Measurements from ENCODE around the gene GOLGA6L10. TPM values are rescaled to one million over a fixed set of nuclear protein-coding genes. Genes with fewer than 3 reads are reported as not detected.
"Not testable (repeated sequence)": the region's sequence is repeated elsewhere in the genome, so short reads cannot be mapped to it uniquely, and the experiment has no call there.

Gene GOLGA6L10
- total RNA-seq, 1 donor from 2014 or later = 0.84 TPM

DNA sequence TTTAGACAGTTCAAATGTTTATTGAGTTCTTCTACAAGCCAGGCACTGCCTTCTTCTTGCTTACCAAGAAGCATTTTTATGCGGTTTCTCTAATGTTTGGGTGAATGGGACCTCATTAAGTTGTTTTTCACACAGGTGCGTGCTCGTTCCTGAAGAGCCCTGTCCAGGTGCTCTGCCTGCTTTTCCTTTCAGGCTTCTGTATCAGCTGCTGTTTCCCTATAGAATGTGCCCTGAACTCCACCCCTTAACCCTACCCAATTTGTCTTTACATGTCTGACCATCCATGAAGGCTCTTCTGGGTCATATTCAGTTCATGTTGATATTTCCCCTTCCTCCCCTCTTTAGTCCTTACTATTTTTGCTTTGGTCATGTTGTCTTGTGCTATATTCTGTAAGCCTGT lies 22.4 kb upstream of the GOLGA6L10 start:
- no peak for DNase-seq (ENCODE audit: low read depth)
- Histone ChIP-seq H3K4me3 (ENCODE audit: low read depth, low read length) (no peak overlapping the region), H3K27me3 (ENCODE audit: control insufficient read depth, insufficient read depth, low read length) (no peaks in the 10 kb centered on the region), H3K36me3 (ENCODE audit: control insufficient read depth, insufficient read depth, low read length) (no peaks in the 10 kb centered on the region)
- TF ChIP-seq, protein P1, sequence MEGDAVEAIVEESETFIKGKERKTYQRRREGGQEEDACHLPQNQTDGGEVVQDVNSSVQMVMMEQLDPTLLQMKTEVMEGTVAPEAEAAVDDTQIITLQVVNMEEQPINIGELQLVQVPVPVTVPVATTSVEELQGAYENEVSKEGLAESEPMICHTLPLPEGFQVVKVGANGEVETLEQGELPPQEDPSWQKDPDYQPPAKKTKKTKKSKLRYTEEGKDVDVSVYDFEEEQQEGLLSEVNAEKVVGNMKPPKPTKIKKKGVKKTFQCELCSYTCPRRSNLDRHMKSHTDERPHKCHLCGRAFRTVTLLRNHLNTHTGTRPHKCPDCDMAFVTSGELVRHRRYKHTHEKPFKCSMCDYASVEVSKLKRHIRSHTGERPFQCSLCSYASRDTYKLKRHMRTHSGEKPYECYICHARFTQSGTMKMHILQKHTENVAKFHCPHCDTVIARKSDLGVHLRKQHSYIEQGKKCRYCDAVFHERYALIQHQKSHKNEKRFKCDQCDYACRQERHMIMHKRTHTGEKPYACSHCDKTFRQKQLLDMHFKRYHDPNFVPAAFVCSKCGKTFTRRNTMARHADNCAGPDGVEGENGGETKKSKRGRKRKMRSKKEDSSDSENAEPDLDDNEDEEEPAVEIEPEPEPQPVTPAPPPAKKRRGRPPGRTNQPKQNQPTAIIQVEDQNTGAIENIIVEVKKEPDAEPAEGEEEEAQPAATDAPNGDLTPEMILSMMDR (IDR thresholded peaks at IDR 0.05; ENCODE audit: insufficient read depth, low read length, poor library complexity, severe bottlenecking) = no peak

DNA sequence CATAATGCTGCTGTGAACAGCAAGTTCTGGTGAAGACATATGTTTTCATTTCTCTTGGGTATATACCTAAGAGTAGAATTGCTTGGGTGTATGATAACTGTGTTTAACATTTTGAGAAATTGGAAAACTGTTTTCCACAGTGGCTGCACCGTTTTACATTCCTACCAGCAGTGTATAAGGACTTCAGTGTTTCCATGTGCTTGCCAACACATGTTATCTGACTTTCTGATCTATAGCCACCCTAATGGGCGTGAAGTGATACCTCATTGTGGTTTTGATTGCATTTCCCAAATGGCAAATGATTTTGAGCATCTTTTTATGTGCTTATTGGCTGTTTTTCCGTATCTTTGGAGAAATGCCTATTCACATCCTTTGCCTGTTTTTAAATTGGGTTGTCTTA lies 18.5 kb upstream of the GOLGA6L10 start:
- not testable (repeated sequence) for H3K4me3 ChIP-seq (ENCODE audit: low read depth, low read length); DNase-seq (ENCODE audit: low read depth); H3K36me3 ChIP-seq (ENCODE audit: control insufficient read depth, insufficient read depth, low read length); H3K27me3 ChIP-seq (ENCODE audit: control insufficient read depth, insufficient read depth, low read length)

DNA sequence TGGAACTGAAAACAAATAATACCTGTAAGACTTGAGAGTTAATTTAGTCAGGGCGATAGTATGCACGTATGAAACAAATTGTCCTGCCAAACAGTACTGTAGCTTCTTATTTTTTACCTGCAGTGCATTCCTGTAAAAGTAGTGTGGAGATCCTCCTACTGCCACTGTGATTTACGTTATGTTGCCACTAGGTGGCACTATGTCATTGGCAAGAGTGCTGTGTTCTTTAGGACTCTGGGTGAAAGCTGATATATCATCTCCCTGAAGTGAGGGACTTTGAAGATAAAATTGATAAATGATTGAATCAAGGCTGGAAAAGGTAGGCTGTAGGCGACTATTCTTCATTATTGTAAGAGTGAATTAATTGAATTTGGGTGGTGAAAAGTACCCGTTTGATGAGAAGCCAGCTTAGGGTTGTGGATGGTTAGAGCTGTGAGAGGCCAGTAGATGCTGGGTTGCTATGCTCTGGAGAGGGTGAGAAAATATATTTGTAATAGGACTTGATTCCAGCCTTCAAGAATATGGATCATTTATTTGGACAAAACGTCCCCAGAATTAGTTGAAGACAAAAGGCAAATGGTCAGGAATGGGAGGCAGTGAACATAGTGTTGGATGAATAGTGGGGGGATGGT lies 16.5 kb upstream of the GOLGA6L10 start:
- H3K36me3 ChIP-seq (ENCODE audit: control insufficient read depth, insufficient read depth, low read length); DNase-seq (ENCODE audit: low read depth); H3K4me3 ChIP-seq (ENCODE audit: low read depth, low read length); H3K27me3 ChIP-seq (ENCODE audit: control insufficient read depth, insufficient read depth, low read length): not testable (repeated sequence)
- TF ChIP-seq, protein P1 (IDR thresholded peaks at IDR 0.05; ENCODE audit: insufficient read depth, low read length, poor library complexity, severe bottlenecking) = peak; percentile 14

DNA sequence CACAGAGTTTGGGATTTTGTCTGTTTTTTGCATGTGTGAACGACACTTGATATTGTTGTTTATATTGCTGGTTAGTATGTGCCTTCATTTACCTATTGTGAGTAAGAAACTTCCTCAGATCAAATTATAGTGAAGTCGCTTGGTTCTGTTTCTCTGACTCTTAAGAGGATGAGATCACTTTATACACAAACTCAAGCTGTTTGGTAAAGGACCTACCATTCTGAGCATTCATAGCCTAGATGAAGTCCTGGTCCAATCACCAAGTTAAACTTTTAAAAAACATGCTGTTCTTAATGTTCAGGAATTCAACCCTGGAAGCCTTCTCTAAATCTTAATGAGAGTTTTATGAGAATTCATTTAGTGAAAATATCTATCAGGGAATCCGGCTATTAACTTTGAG lies 15.3 kb upstream of the GOLGA6L10 start:
- H3K36me3 ChIP-seq (ENCODE audit: control insufficient read depth, insufficient read depth, low read length); H3K27me3 ChIP-seq (ENCODE audit: control insufficient read depth, insufficient read depth, low read length); DNase-seq (ENCODE audit: low read depth): not testable (repeated sequence)

DNA sequence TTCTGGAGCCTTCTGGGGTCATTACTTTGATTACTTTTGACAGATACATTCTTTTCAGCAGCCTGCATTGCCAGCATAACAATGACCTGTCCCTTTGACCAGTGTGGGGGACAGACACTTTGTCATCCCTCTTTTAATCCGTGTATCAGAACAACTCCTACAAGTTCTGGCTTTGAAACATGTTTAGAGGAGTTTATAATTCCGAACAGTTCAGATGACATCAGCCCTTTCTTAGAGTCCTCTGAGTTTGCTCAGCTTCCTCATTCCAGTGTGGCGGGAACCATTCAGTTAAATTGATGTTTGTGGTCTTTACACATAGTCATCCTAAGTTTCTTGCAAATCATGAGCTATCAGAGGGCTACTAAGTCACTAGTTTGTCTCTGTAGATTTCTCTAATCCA lies 13.5 kb upstream of the GOLGA6L10 start:
- not testable (repeated sequence) for H3K27me3 ChIP-seq (ENCODE audit: control insufficient read depth, insufficient read depth, low read length); H3K36me3 ChIP-seq (ENCODE audit: control insufficient read depth, insufficient read depth, low read length); DNase-seq (ENCODE audit: low read depth); H3K4me3 ChIP-seq (ENCODE audit: low read depth, low read length)

More for the DNA sequence above, 15.3 kb upstream of the GOLGA6L10 start:
- not testable (repeated sequence) for H3K4me3 ChIP-seq (ENCODE audit: low read depth, low read length)

DNA sequence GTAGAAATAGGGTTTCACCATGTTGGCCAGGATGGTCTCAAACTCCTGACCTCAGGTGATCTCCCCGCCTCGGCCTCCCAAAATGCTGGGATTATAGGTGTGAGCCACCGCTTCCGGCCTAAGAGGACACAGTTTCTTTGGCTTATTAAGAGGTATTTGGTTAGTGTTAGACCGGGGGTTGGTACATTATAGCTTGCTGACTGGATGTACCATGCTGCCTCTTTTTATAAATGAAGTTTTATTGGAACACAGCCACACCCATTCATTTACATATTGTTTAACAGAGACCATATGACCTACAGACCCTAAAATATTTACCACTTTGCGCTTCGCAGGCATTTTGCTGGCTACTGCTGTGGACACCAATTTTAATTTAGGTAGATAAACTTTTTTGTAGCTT lies 11.3 kb upstream of the GOLGA6L10 start:
- H3K4me3 ChIP-seq (ENCODE audit: low read depth, low read length); H3K36me3 ChIP-seq (ENCODE audit: control insufficient read depth, insufficient read depth, low read length); H3K27me3 ChIP-seq (ENCODE audit: control insufficient read depth, insufficient read depth, low read length); DNase-seq (ENCODE audit: low read depth): not testable (repeated sequence)

DNA sequence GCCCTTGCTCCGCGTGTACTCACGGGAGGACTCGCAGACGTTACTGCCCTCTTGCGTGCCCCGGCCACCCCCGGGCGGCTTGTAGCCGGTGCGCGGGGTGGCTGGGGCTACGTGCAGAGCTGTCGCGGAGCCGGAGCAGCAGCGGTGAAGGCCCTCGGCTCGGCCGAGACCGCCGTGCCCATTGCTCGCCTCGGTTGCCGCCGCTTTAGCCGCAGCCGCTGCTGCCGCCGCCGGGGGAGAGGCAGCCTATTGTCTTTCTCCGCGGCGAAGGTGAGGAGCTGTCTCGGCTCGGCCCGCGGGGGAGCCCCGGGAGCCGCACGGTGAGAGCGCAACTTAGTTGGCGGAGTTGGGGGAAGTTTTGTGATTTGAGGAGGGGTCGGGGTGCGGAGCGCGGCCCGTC lies 5.8 kb upstream of the GOLGA6L10 start:
- H3K27me3 ChIP-seq (ENCODE audit: control insufficient read depth, insufficient read depth, low read length); H3K4me3 ChIP-seq (ENCODE audit: low read depth, low read length); DNase-seq (ENCODE audit: low read depth); H3K36me3 ChIP-seq (ENCODE audit: control insufficient read depth, insufficient read depth, low read length): not testable (repeated sequence)

DNA sequence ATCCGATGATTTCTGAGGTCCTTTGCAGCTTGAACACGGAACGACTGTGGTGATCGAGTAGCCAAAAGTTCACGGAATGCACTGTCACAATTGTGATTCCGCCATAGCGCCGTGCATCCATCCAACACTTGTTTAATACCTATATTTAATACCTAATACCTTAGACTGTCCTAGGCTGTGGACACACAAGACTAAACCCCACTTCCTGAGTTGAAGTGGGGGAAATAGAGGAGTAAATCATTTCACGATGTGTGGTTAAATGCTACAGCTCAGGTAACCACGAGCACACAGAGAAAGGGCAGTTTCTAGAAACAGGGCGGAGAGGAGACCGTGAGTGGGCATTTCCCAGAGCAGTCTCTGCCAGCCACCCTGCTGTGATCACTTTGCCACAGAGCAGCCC lies 5.3 kb upstream of the GOLGA6L10 start:
- not testable (repeated sequence) for H3K36me3 ChIP-seq (ENCODE audit: control insufficient read depth, insufficient read depth, low read length); H3K27me3 ChIP-seq (ENCODE audit: control insufficient read depth, insufficient read depth, low read length); DNase-seq (ENCODE audit: low read depth)
- peak overlapping the region; percentile 34 for H3K4me3 ChIP-seq (ENCODE audit: low read depth, low read length)

DNA sequence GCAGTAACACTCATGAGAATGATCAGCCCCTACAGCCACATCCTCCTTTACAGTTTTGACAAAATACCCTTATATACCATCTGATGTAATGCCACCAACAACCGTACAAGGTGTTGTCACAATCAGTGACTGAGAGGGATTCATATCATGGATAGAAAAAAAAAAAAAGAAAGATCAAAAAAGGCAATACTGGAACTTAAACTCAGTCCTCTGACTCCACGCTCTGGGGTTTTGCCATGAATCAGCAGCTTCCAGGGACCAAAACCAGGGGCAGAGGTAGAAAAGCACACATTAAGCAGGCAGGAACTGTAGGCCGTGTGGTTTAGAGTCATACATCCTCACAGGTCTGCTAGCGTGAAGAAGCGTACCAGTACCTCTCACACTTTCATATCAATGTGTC lies 1.6 kb downstream of the GOLGA6L10 start:
- DNase-seq (ENCODE audit: low read depth) = not testable (repeated sequence)

DNA sequence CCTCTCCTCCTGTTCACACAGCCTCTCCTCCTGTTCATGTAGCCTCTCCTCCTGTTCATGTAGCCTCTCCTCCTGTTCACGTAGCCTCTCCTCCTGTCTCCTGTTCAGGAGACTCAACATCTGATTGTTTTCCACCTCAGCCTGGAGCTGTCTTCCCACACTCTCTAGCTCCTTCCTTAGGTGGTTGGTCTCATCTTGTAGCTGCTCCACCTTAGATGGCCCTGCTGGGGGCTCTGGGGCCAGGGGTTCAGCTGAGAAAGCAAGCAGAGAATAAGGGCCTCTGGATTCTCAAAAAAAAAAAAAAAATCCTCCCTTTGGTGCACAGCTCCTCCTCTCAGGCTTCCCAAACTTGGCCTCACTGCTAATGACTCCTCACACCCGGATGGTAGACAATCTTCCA lies 4.1 kb downstream of the GOLGA6L10 start:
- H3K4me3 ChIP-seq (ENCODE audit: low read depth, low read length); H3K27me3 ChIP-seq (ENCODE audit: control insufficient read depth, insufficient read depth, low read length); H3K36me3 ChIP-seq (ENCODE audit: control insufficient read depth, insufficient read depth, low read length); DNase-seq (ENCODE audit: low read depth): not testable (repeated sequence)

More for the DNA sequence above, 1.6 kb downstream of the GOLGA6L10 start:
- not testable (repeated sequence) for H3K36me3 ChIP-seq (ENCODE audit: control insufficient read depth, insufficient read depth, low read length); H3K4me3 ChIP-seq (ENCODE audit: low read depth, low read length); H3K27me3 ChIP-seq (ENCODE audit: control insufficient read depth, insufficient read depth, low read length)

DNA sequence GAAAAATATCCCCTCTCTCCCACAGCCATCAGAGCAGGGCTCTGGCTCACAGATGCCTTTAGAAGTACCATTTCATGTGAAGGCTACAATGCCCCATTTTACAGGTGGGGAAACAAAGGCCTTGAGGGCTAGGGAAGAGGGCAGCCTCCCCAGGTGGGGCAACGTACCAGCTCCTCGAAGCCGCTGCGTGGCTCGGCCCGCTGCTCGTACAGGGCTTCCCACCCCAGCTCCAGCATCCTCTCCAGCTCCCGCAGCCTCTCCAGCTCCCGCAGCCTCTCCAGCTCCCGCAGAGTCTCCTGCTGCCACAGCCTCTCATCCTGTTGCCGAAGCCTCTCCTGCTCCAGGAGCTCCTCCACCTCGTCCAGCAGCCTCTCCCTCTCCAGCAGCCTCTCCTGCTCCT lies 4.9 kb downstream of the GOLGA6L10 start:
- not testable (repeated sequence) for H3K4me3 ChIP-seq (ENCODE audit: low read depth, low read length); H3K27me3 ChIP-seq (ENCODE audit: control insufficient read depth, insufficient read depth, low read length); H3K36me3 ChIP-seq (ENCODE audit: control insufficient read depth, insufficient read depth, low read length); DNase-seq (ENCODE audit: low read depth)

DNA sequence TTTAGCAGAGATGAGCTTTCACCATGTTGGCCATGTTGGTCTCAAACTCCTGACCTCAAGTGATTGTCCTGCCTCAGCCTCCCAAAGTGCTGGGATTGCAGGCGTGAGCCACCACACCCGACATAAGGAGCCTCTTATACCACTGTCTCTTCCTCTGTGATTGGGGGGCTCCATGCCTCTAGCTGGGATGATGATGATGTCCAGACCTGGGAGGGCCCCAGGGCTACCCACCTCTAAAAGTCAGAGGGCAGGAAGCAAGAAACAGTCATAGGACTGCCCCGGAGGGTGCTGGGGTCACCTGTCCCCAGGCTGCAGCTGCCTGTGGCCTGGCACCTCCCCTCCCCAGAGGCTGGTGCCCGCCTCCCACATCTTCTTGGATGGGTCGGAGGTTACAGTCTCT lies 5.4 kb downstream of the GOLGA6L10 start:
- not testable (repeated sequence) for H3K27me3 ChIP-seq (ENCODE audit: control insufficient read depth, insufficient read depth, low read length); DNase-seq (ENCODE audit: low read depth); H3K36me3 ChIP-seq (ENCODE audit: control insufficient read depth, insufficient read depth, low read length); H3K4me3 ChIP-seq (ENCODE audit: low read depth, low read length)
